Measurements from ENCODE around the gene MEF2C.
A peak's percentile ranks its signal among the peaks of the same experiment; 100 is the strongest.

The MEF2C gene

GRCh38 chr5:88677376-88677895 lies 205.5 kb downstream of the MEF2C start:
- Histone ChIP-seq H3K27me3 (ENCODE audit: control insufficient read depth, insufficient read depth, low read length) (peaks cover 89% of the 10 kb centered on the region), H3K36me3 (ENCODE audit: control insufficient read depth, insufficient read depth, low read length) (no peaks in the 10 kb centered on the region), H3K4me1 (ENCODE audit: control insufficient read depth, insufficient read depth, low read length) (peaks cover 21% of the 10 kb centered on the region), H3K9me3 (ENCODE audit: control insufficient read depth, insufficient read depth, low read length) (no peaks in the 10 kb centered on the region), H3K4me3 (ENCODE audit: low read depth, low read length) (peak overlapping the region; percentile 59), H3K9ac (ENCODE audit: low read depth, low read length) (no peak overlapping the region)

GRCh38 chr5:88676637-88677375 lies 206.2 kb downstream of the MEF2C start:
- Histone ChIP-seq H3K9me3 (ENCODE audit: control insufficient read depth, insufficient read depth, low read length) (no peaks in the 10 kb centered on the region), H3K4me3 (ENCODE audit: low read depth, low read length) (peak overlapping the region; percentile 22), H3K27me3 (ENCODE audit: control insufficient read depth, insufficient read depth, low read length) (peaks cover 87% of the 10 kb centered on the region), H3K9ac (ENCODE audit: low read depth, low read length) (no peak overlapping the region), H3K36me3 (ENCODE audit: control insufficient read depth, insufficient read depth, low read length) (no peaks in the 10 kb centered on the region), H3K4me1 (ENCODE audit: control insufficient read depth, insufficient read depth, low read length) (peaks cover 24% of the 10 kb centered on the region)

- peaks cover 79% of the 10 kb centered on the region for H3K27me3 ChIP-seq (ENCODE audit: control insufficient read depth, insufficient read depth, low read length)
- no peak overlapping the region for H3K9ac ChIP-seq (ENCODE audit: low read depth, low read length)
- H3K4me3 ChIP-seq (ENCODE audit: low read depth, low read length) = peak overlapping the region; percentile 48
- H3K36me3 ChIP-seq (ENCODE audit: control insufficient read depth, insufficient read depth, low read length) = no peaks in the 10 kb centered on the region
- peaks cover 28% of the 10 kb centered on the region for H3K4me1 ChIP-seq (ENCODE audit: control insufficient read depth, insufficient read depth, low read length)
- H3K9me3 ChIP-seq (ENCODE audit: control insufficient read depth, insufficient read depth, low read length) = no peaks in the 10 kb centered on the region
Measured at GRCh38 chr5:88675708-88676636, 207.0 kb downstream of the MEF2C start.

GRCh38 chr5:88675168-88675707 lies 207.7 kb downstream of the MEF2C start:
- H3K27me3 ChIP-seq (ENCODE audit: control insufficient read depth, insufficient read depth, low read length) = peaks cover 80% of the 10 kb centered on the region
- no peaks in the 10 kb centered on the region for H3K36me3 ChIP-seq (ENCODE audit: control insufficient read depth, insufficient read depth, low read length)
- peak overlapping the region; percentile 48 for H3K4me3 ChIP-seq (ENCODE audit: low read depth, low read length)
- peaks cover 29% of the 10 kb centered on the region for H3K4me1 ChIP-seq (ENCODE audit: control insufficient read depth, insufficient read depth, low read length)
- H3K9ac ChIP-seq (ENCODE audit: low read depth, low read length) = no peak overlapping the region
- H3K9me3 ChIP-seq (ENCODE audit: control insufficient read depth, insufficient read depth, low read length) = no peaks in the 10 kb centered on the region

GRCh38 chr5:88674356-88675167 lies 208.4 kb downstream of the MEF2C start:
- Histone ChIP-seq H3K27me3 (ENCODE audit: control insufficient read depth, insufficient read depth, low read length) (peaks cover 80% of the 10 kb centered on the region), H3K9ac (ENCODE audit: low read depth, low read length) (no peak overlapping the region), H3K4me3 (ENCODE audit: low read depth, low read length) (peak overlapping the region; percentile 48), H3K9me3 (ENCODE audit: control insufficient read depth, insufficient read depth, low read length) (no peaks in the 10 kb centered on the region), H3K36me3 (ENCODE audit: control insufficient read depth, insufficient read depth, low read length) (no peaks in the 10 kb centered on the region), H3K4me1 (ENCODE audit: control insufficient read depth, insufficient read depth, low read length) (peaks cover 26% of the 10 kb centered on the region)

- no peak overlapping the region for H3K9ac ChIP-seq (ENCODE audit: low read depth, low read length)
- H3K9me3 ChIP-seq (ENCODE audit: control insufficient read depth, insufficient read depth, low read length) = no peaks in the 10 kb centered on the region
- peaks cover 24% of the 10 kb centered on the region for H3K4me1 ChIP-seq (ENCODE audit: control insufficient read depth, insufficient read depth, low read length)
- H3K36me3 ChIP-seq (ENCODE audit: control insufficient read depth, insufficient read depth, low read length) = no peaks in the 10 kb centered on the region
- peaks cover 80% of the 10 kb centered on the region for H3K27me3 ChIP-seq (ENCODE audit: control insufficient read depth, insufficient read depth, low read length)
- H3K4me3 ChIP-seq (ENCODE audit: low read depth, low read length) = peak overlapping the region; percentile 48
Measured at GRCh38 chr5:88673253-88674105, 209.5 kb downstream of the MEF2C start.

GRCh38 chr5:88672644-88673252 lies 210.2 kb downstream of the MEF2C start:
- Histone ChIP-seq H3K9ac (ENCODE audit: low read depth, low read length) (no peak overlapping the region), H3K36me3 (ENCODE audit: control insufficient read depth, insufficient read depth, low read length) (no peaks in the 10 kb centered on the region), H3K4me1 (ENCODE audit: control insufficient read depth, insufficient read depth, low read length) (peaks cover 27% of the 10 kb centered on the region), H3K27me3 (ENCODE audit: control insufficient read depth, insufficient read depth, low read length) (peaks cover 81% of the 10 kb centered on the region), H3K4me3 (ENCODE audit: low read depth, low read length) (peak overlapping the region; percentile 44), H3K9me3 (ENCODE audit: control insufficient read depth, insufficient read depth, low read length) (no peaks in the 10 kb centered on the region)

GRCh38 chr5:88671505-88672499 lies 211.2 kb downstream of the MEF2C start:
- Histone ChIP-seq H3K36me3 (ENCODE audit: control insufficient read depth, insufficient read depth, low read length) (no peaks in the 10 kb centered on the region), H3K4me3 (ENCODE audit: low read depth, low read length) (peak overlapping the region; percentile 44), H3K27me3 (ENCODE audit: control insufficient read depth, insufficient read depth, low read length) (peaks cover 73% of the 10 kb centered on the region), H3K4me1 (ENCODE audit: control insufficient read depth, insufficient read depth, low read length) (peaks cover 27% of the 10 kb centered on the region), H3K9me3 (ENCODE audit: control insufficient read depth, insufficient read depth, low read length) (no peaks in the 10 kb centered on the region), H3K9ac (ENCODE audit: low read depth, low read length) (no peak overlapping the region)

GRCh38 chr5:88671106-88671504 lies 211.9 kb downstream of the MEF2C start:
- Histone ChIP-seq H3K9me3 (ENCODE audit: control insufficient read depth, insufficient read depth, low read length) (no peaks in the 10 kb centered on the region), H3K36me3 (ENCODE audit: control insufficient read depth, insufficient read depth, low read length) (no peaks in the 10 kb centered on the region), H3K4me1 (ENCODE audit: control insufficient read depth, insufficient read depth, low read length) (peaks cover 32% of the 10 kb centered on the region), H3K9ac (ENCODE audit: low read depth, low read length) (no peak overlapping the region), H3K27me3 (ENCODE audit: control insufficient read depth, insufficient read depth, low read length) (peaks cover 72% of the 10 kb centered on the region), H3K4me3 (ENCODE audit: low read depth, low read length) (peak overlapping the region; percentile 44)
